ENCODE measurements around the gene AKAP17A. TPM values are rescaled to one million over a fixed set of nuclear protein-coding genes. Genes with fewer than 3 reads are reported as not detected.
"Not testable (repeated sequence)": the region's sequence is repeated elsewhere in the genome, so short reads cannot be mapped to it uniquely, and the experiment has no call there.

Gene AKAP17A
- total RNA-seq, 1 donor from 2014 or later = 62.2 TPM

GRCh38 chrX:1601768-1602085 is 10.3 kb downstream of the AKAP17A start:
- DNase-seq (ENCODE audit: extremely low read depth, low read depth, low spot score) = no peak

DNA sequence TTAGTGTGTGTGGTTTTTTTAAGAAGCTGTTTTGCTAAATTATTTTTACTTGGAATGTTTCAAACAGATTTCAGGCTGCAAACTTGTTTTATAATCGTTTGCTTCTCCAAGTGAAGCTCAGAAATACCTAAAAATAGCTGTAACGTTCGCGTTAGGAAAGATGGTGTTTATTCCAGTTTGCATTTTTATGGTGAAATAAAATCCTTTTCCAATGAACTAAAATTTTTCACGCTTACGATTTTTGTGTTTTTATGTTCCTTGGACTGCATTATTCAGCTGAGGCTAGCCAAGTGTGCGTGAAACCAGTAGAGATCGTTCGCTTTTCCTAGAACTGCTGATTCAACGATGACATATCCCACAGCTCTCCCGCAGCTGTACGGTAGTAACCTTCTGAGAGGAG is 10.9 kb downstream of the AKAP17A start:
- DNase-seq (ENCODE audit: extremely low read depth, low read depth, low spot score) = no peak

DNA sequence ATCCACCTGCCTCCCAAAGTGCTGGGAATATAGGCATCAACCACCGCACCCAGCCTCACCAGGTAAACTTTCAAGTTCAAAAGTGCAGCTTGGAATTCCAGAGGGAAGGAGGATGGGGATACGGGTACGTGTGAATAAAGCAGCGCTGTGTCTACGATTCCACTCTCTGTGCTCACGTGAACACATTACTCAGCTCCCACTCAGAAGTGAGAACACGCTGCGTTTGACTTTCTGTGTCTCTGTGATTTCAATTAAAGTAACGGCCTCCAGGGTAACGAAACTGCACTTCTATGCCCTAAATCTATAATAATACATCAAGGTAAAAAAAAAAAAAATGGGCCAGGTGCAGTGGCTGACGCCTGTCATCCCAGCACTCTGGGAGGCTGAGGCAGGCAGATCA is 15.1 kb downstream of the AKAP17A start:
- no peak for DNase-seq (ENCODE audit: extremely low read depth, low read depth, low spot score)

- DNase-seq (ENCODE audit: extremely low read depth, low read depth, low spot score) = no peak
These were observed 17.9 kb downstream of the AKAP17A start for GRCh38 chrX:1609311-1609710.

DNA sequence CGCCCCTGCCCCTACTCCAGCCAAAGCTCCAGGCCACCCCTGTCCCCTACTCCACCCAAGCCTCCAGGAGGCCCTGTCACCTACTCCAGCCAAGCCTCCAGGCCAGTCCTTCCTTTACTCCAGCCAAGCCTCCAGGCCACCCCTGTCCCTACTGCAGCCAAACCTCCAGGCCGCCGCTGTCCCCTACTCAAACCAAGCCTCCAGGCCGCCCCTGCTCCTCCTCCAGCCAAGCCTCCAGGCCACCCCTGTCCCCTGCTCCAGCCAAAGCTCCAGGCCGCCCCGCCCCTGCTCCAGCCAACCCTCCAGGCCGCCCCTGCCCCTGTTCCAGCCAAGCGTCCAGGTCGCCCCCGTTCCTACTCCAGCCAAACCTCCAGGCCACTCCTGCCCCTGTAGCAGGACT is 18.4 kb downstream of the AKAP17A start:
- no peak for DNase-seq (ENCODE audit: extremely low read depth, low read depth, low spot score)

- DNase-seq (ENCODE audit: extremely low read depth, low read depth, low spot score) = no peak
These were observed 18.8 kb downstream of the AKAP17A start for GRCh38 chrX:1610166-1610565.

GRCh38 chrX:1610736-1611135 is 19.3 kb downstream of the AKAP17A start:
- DNase-seq (ENCODE audit: extremely low read depth, low read depth, low spot score) = no peak

DNA sequence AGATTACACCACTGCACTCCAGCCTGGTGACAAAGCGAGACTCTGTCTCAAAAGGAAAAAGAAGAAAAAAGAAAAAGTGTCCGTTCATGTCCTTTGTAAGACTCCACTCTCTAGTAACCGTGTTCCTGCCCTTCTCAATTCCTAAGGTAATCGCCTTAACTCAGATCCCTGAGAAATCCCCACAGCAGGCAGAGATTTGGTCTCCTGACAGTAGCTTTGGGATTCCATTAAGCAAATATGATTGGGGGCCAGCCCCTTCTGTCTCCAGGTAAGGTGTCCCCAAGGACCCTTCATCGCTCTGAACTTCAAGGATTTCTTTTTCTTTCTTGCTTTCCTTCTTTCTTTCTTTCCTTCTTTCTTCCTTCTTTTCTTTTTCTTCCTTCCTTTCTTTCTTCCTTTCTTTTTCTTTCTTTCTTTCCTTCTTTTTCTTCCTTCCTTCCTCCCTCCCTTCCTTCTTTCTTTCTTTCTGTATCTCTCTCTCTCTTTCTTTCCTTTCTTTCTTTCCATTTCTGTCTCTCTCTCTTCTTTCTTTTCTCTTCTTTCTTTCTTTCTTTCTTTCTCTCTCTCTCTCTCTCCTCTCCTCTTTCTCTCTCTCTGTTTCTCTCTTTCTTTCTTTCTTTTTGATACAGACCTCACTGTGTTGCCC is 21.4 kb downstream of the AKAP17A start:
- DNase-seq (ENCODE audit: extremely low read depth, low read depth, low spot score) = no peak

DNA sequence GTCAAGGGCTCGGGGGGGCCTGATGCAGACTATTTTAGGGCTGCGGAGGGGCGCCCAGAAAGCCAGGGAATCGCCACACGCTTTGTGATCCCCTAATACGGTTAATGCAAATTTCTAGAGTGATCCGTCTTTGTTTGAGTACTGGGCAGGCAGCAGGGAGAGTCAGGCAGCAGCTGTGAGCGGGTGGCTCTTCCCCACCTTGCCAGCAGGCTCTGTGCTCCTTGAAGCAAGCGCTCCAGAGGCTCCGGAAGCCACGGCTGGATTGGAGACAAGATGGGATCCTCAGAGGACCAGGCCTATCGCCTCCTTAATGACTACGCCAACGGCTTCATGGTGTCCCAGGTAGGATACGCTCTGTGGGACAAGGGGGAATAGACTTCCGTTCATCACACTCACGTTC is 23.5 kb downstream of the AKAP17A start, which contains the start of gene ASMT:
Gene ASMT (plus strand): TSS at position 133 of the 400 bp plus-strand sequence. CDS start 141 bp downstream, at position 274.
- DNase-seq (ENCODE audit: extremely low read depth, low read depth, low spot score) = no peak

- no peak for DNase-seq (ENCODE audit: extremely low read depth, low read depth, low spot score)
These were observed 27.3 kb downstream of the AKAP17A start for GRCh38 chrX:1618689-1619088.

- DNase-seq (ENCODE audit: extremely low read depth, low read depth, low spot score) = no peak
These were observed 32.3 kb downstream of the AKAP17A start for GRCh38 chrX:1623691-1624090.

DNA sequence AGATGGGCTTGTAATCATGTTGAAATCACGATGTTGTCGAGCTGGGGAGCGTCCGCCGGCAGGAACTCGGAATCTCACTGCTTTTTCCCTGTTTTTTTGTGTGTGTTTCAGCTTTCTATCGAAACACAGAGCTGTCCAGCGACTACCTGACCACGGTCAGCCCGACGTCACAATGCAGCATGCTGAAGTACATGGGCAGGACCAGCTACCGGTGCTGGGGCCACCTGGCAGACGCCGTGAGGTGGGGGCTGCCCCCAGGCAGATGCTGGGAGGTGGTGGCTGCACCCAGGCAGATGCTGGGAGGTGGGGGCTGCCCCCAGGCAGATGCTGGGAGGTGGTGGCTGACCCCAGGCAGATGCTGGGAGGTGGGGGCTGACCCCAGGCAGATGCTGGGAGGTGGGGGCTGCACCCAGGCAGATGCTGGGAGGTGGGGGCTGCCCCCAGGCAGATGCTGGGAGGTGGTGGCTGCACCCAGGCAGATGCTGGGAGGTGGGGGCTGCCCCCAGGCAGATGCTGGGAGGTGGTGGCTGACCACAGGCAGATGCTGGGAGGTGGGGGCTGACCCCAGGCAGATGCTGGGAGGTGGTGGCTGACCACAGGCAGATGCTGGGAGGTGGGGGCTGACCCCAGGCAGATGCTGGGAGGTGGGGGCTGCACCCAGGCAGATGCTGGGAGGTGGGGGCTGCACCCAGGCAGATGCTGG is 32.9 kb downstream of the AKAP17A start:
- DNase-seq (ENCODE audit: extremely low read depth, low read depth, low spot score) = not testable (repeated sequence)

GRCh38 chrX:1624861-1625215 is 33.4 kb downstream of the AKAP17A start:
- DNase-seq (ENCODE audit: extremely low read depth, low read depth, low spot score) = not testable (repeated sequence)

- no peak for DNase-seq (ENCODE audit: extremely low read depth, low read depth, low spot score)
These were observed 37.8 kb downstream of the AKAP17A start for GRCh38 chrX:1629244-1629643.

DNA sequence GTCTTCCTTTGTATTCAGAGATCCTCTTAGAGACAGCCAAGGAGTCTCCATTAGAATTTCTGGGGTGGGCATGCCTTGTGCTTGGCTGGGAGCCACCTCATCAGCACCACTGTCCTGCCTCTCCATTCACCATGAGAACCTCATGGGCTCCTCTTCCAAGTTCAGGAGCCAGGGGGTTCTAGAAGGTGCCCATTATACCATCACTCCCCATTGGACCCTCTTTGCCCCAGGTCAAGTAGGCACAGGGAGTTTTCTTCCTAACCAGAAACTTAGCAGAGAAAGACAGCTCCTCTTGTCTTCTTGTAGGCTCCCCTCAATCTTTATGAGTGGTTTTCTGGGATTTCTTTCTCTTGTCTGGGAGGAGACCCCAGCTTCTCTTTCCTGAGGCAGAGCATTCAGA is 54.6 kb downstream of the AKAP17A start:
- DNase-seq (ENCODE audit: extremely low read depth, low read depth, low spot score) = no peak

GRCh38 chrX:1649621-1650020 is 58.2 kb downstream of the AKAP17A start:
- DNase-seq (ENCODE audit: extremely low read depth, low read depth, low spot score) = no peak

Other genes with a start within 250 kb of the AKAP17A start
- gene SLC25A6, start 199.5 kb upstream of the AKAP17A start, total RNA-seq = 312 and 392 TPM in 2 replicates
- 32.9 and 37.2 TPM in 2 replicates for gene ASMTL, start 138.7 kb upstream of the AKAP17A start, total RNA-seq
- 0.05 and 0.23 TPM in 2 replicates for gene P2RY8, start 54.4 kb upstream of the AKAP17A start, total RNA-seq
- gene ASMT, start 23.5 kb downstream of the AKAP17A start, total RNA-seq = not detected in 2 replicates

All from glomerular endothelial cell (primary cell).